GM19467 (cell line): ENCODE results near the gene NSMCE1.
A peak's percentile ranks its signal among the peaks of the same experiment; 100 is the strongest.

Experiments
- ATAC-seq: cut with Tn5 transposase; IDR thresholded peaks from one replicate; pipeline ENCODE4 v1.9.1; 2021; ENCODE audit warnings: mild to moderate bottlenecking, moderate library complexity; ENCODE audit not compliant: unreplicated experiment

NSMCE1 gene

DNA sequence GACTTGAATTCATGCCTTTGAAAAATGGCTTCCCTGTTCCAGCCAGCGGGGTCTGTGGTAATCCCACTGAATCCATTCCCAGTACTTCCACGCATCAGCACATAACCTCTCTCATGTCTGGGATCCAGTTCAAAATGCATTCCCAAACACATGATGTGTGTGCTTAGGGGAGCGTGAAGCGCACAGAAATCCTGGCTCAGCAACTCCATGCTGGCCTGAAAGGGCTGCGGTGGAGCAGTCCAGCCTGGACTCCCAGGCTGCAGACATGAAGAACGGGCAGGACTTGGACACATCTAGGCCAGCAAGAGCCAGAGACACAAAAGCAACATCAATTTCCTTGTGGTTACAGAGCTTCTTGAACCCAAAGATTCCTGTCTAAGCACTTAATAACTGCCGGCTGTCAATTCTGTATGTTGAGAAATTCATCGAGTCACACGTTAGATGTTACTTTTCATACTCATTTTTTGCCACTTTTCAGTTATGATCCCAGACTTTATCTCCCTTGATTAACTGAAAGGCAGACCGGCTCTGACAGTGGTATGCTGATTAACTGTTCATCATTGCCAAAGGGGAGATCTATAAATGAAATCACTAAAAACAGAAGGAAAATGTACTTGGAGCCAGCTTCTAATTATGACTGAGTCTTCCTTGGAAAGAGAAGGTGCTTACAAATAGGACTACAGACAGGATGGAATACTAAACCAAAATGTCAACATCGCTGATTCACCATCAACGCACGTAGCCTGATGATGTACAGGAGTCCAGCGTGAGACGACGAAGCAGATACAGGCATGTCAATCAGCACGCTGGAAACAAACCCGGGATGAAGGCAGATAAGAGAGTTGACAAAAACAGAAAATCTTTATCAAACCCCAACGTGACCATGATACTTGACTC, 23.0 kb downstream of the NSMCE1 start:
- no peak for ATAC-seq

DNA sequence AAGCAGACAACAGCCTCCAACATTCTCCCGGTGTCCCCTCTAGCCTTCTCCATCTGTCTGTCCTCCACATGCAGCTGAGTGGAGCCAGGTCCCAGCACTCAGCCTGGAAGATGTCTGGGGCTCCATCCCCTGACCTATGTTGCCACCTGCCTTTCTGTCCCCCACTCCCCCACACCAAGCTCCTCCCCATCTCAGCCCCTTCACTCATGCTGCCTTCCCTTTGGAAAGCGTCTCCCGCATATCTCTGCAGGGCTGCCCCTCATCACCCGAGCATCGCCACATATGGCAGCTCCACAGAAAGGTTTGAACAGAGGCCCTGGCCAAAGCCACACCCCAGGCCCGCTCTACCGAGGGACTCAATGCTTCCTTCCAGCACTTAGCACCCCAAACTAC, 24.2 kb downstream of the NSMCE1 start:
- no peak for ATAC-seq

- no peak for ATAC-seq
Observed at GRCh38 chr16:27243725-27244362, 24.7 kb downstream of the NSMCE1 start.

- ATAC-seq, result no peak
Observed at GRCh38 chr16:27242868-27243590, 25.5 kb downstream of the NSMCE1 start.

- no peak for ATAC-seq
Observed at GRCh38 chr16:27242398-27242797, 26.2 kb downstream of the NSMCE1 start.

DNA sequence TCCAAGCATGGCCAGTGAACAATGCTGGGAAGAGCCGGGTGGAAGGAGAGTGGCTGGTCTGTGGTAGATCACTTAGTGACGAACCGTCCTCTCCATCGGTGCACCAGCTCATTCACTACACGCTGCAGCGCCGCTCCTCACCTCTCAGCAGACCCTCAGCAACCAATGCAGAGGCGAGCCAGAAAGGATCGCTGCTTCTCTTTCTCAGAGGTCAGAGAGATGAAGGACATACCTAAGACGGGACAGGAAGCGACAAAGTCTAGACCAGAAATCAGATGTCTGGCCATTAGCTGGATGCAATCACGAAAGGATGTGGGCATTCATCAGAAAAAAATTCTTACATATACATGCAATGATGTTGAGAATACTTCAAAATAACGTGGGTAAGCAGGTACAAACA, 26.9 kb downstream of the NSMCE1 start:
- ATAC-seq, result no peak

GRCh38 chr16:27240948-27241531, 27.5 kb downstream of the NSMCE1 start:
- ATAC-seq, result no peak

DNA sequence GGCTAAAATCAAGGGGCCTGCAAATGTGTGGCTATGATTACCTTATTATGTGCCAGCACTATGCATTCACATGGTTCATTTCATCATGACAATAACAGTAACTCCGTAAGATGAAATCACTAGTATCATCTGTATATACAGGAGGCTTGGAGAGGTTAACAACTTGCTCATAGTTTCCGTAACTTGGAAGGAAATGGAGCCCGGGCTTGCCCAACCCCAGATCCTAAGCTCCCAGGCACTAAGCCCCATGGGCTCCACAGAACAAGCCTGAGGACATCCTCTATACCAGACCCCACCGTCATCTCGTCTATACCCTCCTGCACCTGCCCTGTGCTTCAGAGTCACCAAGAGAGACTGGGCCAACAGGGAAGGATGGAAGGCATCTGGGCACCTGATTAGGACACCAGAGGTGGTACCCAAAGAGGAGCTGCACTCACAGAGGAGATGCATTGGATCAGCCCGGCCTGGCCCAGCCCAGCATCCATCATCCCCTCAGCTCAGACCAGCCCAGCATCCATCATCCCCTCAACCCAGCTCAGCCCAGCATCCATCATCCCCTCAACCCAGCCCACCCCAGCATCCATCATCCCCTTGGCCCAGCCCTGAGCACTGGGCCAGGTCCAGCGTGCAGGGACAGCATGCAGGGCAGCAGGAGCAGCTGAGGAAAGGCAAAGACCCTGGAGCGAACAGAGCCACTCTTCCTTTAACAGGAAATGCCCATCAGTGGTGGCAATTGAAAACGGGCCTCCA, 28.5 kb downstream of the NSMCE1 start:
- ATAC-seq, result no peak

GRCh38 chr16:27239026-27239425, 29.5 kb downstream of the NSMCE1 start:
- no peak for ATAC-seq

DNA sequence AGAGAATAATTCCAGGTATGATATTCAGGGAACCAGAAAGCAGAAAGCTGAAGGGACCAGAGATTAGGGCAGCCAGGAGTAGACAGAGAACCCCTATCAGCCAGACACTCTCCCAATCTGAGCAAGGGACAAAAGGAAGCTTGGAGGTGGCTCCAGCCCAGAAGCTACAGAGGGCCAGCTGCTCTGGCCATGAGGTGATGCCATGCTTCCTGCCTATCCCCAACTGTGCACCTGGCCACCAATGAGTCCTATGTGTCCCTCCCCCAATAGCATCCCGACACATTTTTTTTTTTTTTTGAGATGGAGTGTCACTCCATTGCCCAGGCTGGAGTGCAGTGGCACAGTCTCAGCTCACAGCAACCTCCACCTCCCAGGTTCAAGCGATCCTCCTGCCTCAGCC, 30.0 kb downstream of the NSMCE1 start:
- ATAC-seq, result no peak

GRCh38 chr16:27238016-27238587, 30.5 kb downstream of the NSMCE1 start:
- no peak for ATAC-seq

- ATAC-seq, result peak; percentile 60
Observed at GRCh38 chr16:27237219-27238015, 31.2 kb downstream of the NSMCE1 start.

GRCh38 chr16:27236635-27237218, 31.8 kb downstream of the NSMCE1 start:
- no peak for ATAC-seq

GRCh38 chr16:27235938-27236245, 32.7 kb downstream of the NSMCE1 start:
- ATAC-seq, result no peak

- no peak for ATAC-seq
Observed at GRCh38 chr16:27235055-27235937, 33.3 kb downstream of the NSMCE1 start.

DNA sequence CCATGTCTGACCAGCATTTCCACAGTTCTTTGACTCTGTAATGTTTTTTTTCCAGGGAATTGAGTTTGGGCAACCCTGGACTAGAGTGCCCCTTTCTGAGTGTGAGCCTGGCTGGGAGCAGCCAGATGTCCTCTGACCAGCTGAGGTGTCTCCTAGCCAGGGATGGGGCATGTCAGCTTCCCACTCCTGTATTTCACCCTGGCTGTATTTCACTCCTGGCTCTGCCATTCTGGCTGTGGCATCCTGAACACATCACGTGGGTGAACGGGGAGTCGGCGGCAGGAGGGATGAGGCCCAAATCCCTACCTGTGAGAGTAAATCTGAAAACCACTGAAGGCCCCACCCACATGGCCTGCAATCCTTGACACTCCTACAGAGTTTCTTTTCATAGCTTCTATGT, 34.0 kb downstream of the NSMCE1 start:
- ATAC-seq, result no peak

- ATAC-seq, result no peak
Observed at GRCh38 chr16:27234171-27234570, 34.4 kb downstream of the NSMCE1 start.

DNA sequence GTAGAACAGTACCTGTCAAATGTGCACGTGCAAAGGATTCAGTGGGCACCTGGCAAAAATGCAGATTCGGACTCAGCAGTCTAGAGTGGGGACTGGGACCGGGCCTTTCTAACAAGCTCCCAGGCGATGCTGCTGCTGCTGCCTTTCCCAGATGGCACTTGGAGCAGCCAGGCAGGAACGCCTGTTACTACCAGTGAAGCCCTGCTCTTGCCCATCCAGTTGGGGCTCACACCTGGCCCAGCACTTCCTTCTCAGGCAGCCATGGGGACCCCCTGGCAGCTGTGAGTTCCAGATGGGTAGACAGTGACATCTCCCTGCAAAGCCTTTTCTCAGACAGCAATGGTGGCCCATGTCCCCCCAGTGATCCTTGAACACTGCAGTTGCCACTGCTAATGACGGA, 34.8 kb downstream of the NSMCE1 start:
- no peak for ATAC-seq
